Measurements from ENCODE around the gene RETREG3. TPM values are rescaled to one million over a fixed set of nuclear protein-coding genes. Genes with fewer than 3 reads are reported as not detected.

RETREG3 gene, protein sequence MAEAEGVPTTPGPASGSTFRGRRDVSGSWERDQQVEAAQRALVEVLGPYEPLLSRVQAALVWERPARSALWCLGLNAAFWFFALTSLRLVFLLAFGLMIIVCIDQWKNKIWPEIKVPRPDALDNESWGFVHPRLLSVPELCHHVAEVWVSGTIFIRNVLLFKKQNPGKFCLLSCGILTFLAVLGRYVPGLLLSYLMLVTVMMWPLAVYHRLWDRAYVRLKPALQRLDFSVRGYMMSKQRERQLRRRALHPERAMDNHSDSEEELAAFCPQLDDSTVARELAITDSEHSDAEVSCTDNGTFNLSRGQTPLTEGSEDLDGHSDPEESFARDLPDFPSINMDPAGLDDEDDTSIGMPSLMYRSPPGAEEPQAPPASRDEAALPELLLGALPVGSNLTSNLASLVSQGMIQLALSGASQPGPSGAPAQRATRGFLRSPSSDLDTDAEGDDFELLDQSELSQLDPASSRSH
- 10 to 100 TPM; 21.3 to 39.0 (median 28.3) TPM for total RNA-seq
- 10 to 100 TPM; 12.2 to 16.8 TPM for polyA plus RNA-seq
- long read RNA-seq, donor 1, transcript RETREG3-201 (9 exons, 3,759 nt): major isoform, 10 of 23 reads
- long read RNA-seq, donor 1, partial matches to known transcripts: 5 of 23 reads
- long read RNA-seq, donor 1, other reads (novel, unspliced or antisense): 7 of 23 reads
- long read RNA-seq, donor 2, transcript RETREG3-205 (8 exons, 1,632 nt): minor isoform, 6 of 56 reads
- long read RNA-seq, donor 2, transcript RETREG3-201 (9 exons, 3,759 nt): major isoform, 34 of 56 reads
- long read RNA-seq, donor 2, partial matches to known transcripts: 5 of 56 reads
- long read RNA-seq, donor 2, other reads (novel, unspliced or antisense): 11 of 56 reads
- long read RNA-seq, donor 3, transcript RETREG3-201 (9 exons, 3,759 nt): major isoform, 15 of 34 reads
- long read RNA-seq, donor 3, partial matches to known transcripts: 4 of 34 reads
- long read RNA-seq, donor 3, other reads (novel, unspliced or antisense): 14 of 34 reads

DNA sequence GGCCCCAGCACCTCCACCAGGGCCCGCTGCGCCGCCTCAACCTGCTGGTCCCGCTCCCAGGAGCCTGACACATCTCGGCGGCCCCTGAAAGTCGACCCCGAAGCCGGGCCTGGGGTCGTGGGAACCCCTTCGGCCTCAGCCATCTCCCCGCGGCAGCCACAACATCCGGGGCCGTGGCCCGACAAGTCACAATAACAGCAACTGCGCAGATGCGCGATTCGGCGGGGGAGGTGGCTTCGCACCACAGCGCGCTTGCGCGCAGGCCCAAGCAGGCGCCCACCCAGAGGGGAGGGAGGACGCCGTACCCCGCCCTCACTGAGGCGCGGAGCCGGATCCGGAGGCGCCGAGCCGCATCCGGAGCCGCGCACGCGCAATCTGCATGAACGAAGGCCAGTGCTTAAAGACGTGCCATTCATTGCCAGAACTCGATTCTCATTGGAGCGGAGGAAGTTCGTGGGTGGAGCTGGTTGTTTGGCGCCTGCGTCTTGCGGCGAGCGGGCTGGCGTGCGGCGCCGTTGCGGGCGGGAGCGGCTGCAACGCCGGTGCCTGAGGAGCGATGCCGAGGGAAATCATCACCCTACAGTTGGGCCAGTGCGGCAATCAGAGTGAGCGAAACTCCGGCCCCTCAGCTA, at the start of gene RETREG3, which contains the start of gene TUBG1:
TSS of gene RETREG3 (minus strand) at position 193 of the 632 bp plus-strand sequence. CDS start at position 143, 50 bp downstream.
TSS of gene TUBG1 (plus strand) at position 502 of the 632 bp plus-strand sequence. CDS start at position 557, 55 bp downstream.
- peak; percentile 97 to 99 (median 98) for ATAC-seq
- 0 to 1% (median 0%) methylated on average over 5 to 66 of the region's 66 CpGs for whole genome bisulfite sequencing, 4 donors
- Histone ChIP-seq H3K4me3 (peak within 1 kb of the TSS; percentile 62 to 96 (median 88)), H3K9me3 (no peaks in the 10 kb centered on the region), H3K27ac (peak within 1 kb of the TSS; percentile 82 to 97 (median 94)), H3K36me3 (peaks cover 0 to 36% (median 29%) of the 10 kb centered on the region in 9 donors), H3K4me1 (peaks cover 3 to 48% (median 36%) of the 10 kb centered on the region in 12 donors), H3K27me3 (no peaks in the 10 kb centered on the region)
- TF ChIP-seq POLR2A (IDR thresholded peaks at IDR 0.05): peak; percentile 18 to 93
- TF ChIP-seq, protein P1, sequence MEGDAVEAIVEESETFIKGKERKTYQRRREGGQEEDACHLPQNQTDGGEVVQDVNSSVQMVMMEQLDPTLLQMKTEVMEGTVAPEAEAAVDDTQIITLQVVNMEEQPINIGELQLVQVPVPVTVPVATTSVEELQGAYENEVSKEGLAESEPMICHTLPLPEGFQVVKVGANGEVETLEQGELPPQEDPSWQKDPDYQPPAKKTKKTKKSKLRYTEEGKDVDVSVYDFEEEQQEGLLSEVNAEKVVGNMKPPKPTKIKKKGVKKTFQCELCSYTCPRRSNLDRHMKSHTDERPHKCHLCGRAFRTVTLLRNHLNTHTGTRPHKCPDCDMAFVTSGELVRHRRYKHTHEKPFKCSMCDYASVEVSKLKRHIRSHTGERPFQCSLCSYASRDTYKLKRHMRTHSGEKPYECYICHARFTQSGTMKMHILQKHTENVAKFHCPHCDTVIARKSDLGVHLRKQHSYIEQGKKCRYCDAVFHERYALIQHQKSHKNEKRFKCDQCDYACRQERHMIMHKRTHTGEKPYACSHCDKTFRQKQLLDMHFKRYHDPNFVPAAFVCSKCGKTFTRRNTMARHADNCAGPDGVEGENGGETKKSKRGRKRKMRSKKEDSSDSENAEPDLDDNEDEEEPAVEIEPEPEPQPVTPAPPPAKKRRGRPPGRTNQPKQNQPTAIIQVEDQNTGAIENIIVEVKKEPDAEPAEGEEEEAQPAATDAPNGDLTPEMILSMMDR (IDR thresholded peaks at IDR 0.05): peak in 7 of 12 donors; percentile 17 to 51 (median 35)
- intact Hi-C loops (cut with DNase I): loop anchor here in 8 of 10 donors (1.0 to 10.0 kb wide), 8 partner anchors 30 to 156 kb away; partner anchors contain the start of genes CCR10 (in 3 of the 8), CNTNAP1 (in 3 of the 8), PLEKHH3 (in 1 of the 8) and PSMC3IP (in 1 of the 8)
- DNase-seq: peak; percentile 99 to 100 (median 99)

DNA sequence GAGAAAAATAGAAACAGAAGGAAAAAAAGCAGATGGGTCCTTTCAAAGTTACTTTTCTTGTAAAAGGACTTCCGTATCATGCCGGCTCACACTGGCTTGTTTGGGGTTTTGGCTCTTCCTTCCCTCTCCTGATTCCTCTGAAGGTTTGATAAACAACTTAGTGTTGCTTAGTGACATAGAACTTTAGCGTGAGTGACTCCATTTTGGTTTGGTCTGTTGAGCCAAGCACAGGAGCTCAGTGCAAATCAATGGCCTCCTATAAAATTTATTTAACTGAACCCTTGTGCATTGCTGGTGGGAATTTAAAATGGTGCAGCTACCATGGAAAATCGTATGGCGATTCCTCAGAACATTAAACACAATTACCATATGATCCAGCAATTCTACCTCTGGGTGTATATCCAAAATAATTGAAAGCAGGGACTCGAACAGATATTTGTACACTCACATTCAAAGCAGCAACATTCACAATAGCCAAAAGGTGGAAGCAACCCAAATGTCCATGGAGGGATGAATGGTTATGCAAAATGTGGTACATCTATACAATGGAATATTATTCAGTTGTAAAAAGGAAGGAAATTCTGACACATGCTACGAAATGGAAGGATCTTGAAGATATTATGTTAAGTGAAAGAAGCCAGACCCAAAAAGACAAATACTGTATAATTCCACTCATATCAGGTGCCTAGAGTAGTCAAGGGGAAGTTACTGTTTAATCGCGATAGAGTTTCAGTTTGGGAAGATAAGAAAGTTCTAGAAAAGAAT, 48.8 kb upstream of the RETREG3 start:
- H3K27me3 ChIP-seq: peaks cover 0 to 8% (median 0%) of the 10 kb centered on the region in 9 donors
- ATAC-seq: no peak
- H3K4me3 ChIP-seq: no peak overlapping the region
- no peak for TF ChIP-seq POLR2A (IDR thresholded peaks at IDR 0.05)
- TF ChIP-seq, protein P1 (IDR thresholded peaks at IDR 0.05): no peak
- H3K4me1 ChIP-seq: peaks cover 0 to 38% (median 17%) of the 10 kb centered on the region in 12 donors
- H3K9me3 ChIP-seq: no peaks in the 10 kb centered on the region
- DNase-seq: no peak
- H3K27ac ChIP-seq: no peak overlapping the region
- H3K36me3 ChIP-seq: peaks cover 0 to 20% (median 4%) of the 10 kb centered on the region in 9 donors
- 85 to 90% (median 89%) methylated on average over 9 of the region's 9 CpGs for WGBS, 4 donors
- intact Hi-C loops (cut with DNase I): loop anchor here in 3 of 10 donors (5.0 kb wide), 2 partner anchors 36 to 41 kb away; no protein-coding TSS in a partner anchor

DNA sequence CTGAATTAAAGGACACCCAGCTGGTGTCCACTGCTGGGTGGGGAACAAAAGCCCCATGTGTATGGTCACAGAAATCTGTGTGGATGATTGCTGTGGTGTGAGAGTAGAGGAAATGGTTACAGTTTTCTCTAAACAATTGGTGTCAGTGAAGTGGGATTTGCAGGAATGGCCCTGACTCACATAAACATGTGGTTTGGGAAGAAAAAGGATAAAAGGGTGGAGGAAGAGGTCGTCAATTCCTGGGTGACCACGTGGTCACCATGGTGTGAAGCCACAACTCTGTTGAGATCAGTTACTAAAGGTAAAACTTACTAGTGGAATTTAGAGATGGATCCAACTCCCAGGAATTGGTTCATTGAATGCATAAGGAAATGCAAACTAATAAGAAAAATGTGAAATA, 46.4 kb upstream of the RETREG3 start:
- intact Hi-C loops (cut with DNase I): loop anchor here in 3 of 10 donors (5.0 kb wide), 2 partner anchors 33 to 38 kb away; no protein-coding TSS in a partner anchor
- no peak overlapping the region for H3K27ac ChIP-seq
- peaks cover 0 to 8% (median 0%) of the 10 kb centered on the region in 9 donors for H3K27me3 ChIP-seq
- WGBS, 4 donors: 69 to 83% (median 79%) methylated on average over 2 of the region's 2 CpGs
- H3K4me1 ChIP-seq: peaks cover 0 to 31% (median 17%) of the 10 kb centered on the region in 12 donors
- ATAC-seq: no peak
- no peak for DNase-seq
- TF ChIP-seq, protein P1 (IDR thresholded peaks at IDR 0.05): no peak
- H3K36me3 ChIP-seq: no peaks in the 10 kb centered on the region
- no peak overlapping the region for H3K4me3 ChIP-seq
- no peaks in the 10 kb centered on the region for H3K9me3 ChIP-seq
